Keratinocyte (primary cell): ENCODE data around the gene CLIP2. TPM values are rescaled to one million over a fixed set of nuclear protein-coding genes. Genes with fewer than 3 reads are reported as not detected.

ENCODE experiments used
- DNase-seq: peaks from one replicate; pipeline ENCODE4 v3.0.0-alpha.2; 2011; ENCODE audit warnings: low read depth, missing footprints, low spot score
- FAIRE-seq: peaks from 2 replicates; lab custom pipeline; 2011; peaks lifted over from hg19 to GRCh38; lab: Jason Lieb, UNC
- H2AFZ ChIP-seq: 2 replicates; pipeline ENCODE4 v1.6.0; 2012; ENCODE audit warnings: low read length, control low read depth, inconsistent platforms; ENCODE audit not compliant: control insufficient read depth
- H3K27ac ChIP-seq: 2 replicates; pipeline ENCODE4 v1.5.1; 2011; ENCODE audit warnings: low read length; ENCODE audit not compliant: control insufficient read depth, insufficient read depth
- H3K27me3 ChIP-seq: 3 replicates; pipeline ENCODE4 v1.6.0; 2011; ENCODE audit warnings: low read length; ENCODE audit not compliant: control insufficient read depth, insufficient read depth; ENCODE audit errors: extremely low read depth
- H3K36me3 ChIP-seq, 2 experiments: 2 replicates in 1 of 2; 3 replicates in 1 of 2; pipeline ENCODE4 v1.5.1; 2011; ENCODE audit warnings: low read length in 2 of 2, mild to moderate bottlenecking in 1 of 2; ENCODE audit not compliant: control insufficient read depth in 2 of 2, insufficient read depth in 2 of 2; ENCODE audit errors: extremely low read depth in 1 of 2
- H3K4me1 ChIP-seq: 3 replicates; pipeline ENCODE4 v1.5.1; 2011; ENCODE audit warnings: low read length; ENCODE audit not compliant: control insufficient read depth, insufficient read depth; ENCODE audit errors: extremely low read depth
- H3K4me2 ChIP-seq: 3 replicates; pipeline ENCODE4 v1.6.0; 2011; ENCODE audit warnings: low read depth, low read length; ENCODE audit not compliant: control insufficient read depth, insufficient read depth; ENCODE audit errors: extremely low read depth
- H3K4me3 ChIP-seq, 3 experiments: fragments of 200-600 bp in 1 of 3; sonication (generic) in 1 of 3; 2 replicates in 2 of 3; 3 replicates in 1 of 3; pipeline ENCODE4 v1.5.1; 2011 to 2016; ENCODE audit warnings: low read length in 3 of 3, mild to moderate bottlenecking in 3 of 3, control low read depth in 2 of 3, inconsistent platforms in 1 of 3, low read depth in 1 of 3, mixed read lengths in 1 of 3, mixed run types in 1 of 3, moderate library complexity in 1 of 3; ENCODE audit not compliant: control insufficient read depth in 2 of 3, insufficient read depth in 2 of 3; ENCODE audit errors: extremely low read depth in 1 of 3
- H3K79me2 ChIP-seq: 2 replicates; pipeline ENCODE4 v1.6.0; 2012; ENCODE audit warnings: low read length; ENCODE audit not compliant: control insufficient read depth, insufficient read depth
- H3K9ac ChIP-seq: 3 replicates; pipeline ENCODE4 v1.6.0; 2011; ENCODE audit warnings: low read length; ENCODE audit not compliant: control insufficient read depth, insufficient read depth; ENCODE audit errors: extremely low read depth
- H3K9me1 ChIP-seq: 3 replicates; pipeline ENCODE4 v1.6.0; 2011; ENCODE audit warnings: low read length; ENCODE audit not compliant: control insufficient read depth, insufficient read depth; ENCODE audit errors: extremely low read depth
- H3K9me3 ChIP-seq: 2 replicates; pipeline ENCODE4 v1.5.1; 2012; ENCODE audit warnings: low read depth, low read length; ENCODE audit not compliant: control insufficient read depth
- H4K20me1 ChIP-seq: 3 replicates; pipeline ENCODE4 v1.6.0; 2011; ENCODE audit warnings: low read length; ENCODE audit not compliant: control insufficient read depth, insufficient read depth; ENCODE audit errors: extremely low read depth
- EZH2 ChIP-seq: IDR thresholded peaks from one replicate; pipeline ENCODE4 v1.6.1; 2012; ENCODE audit warnings: inconsistent platforms, mild to moderate bottlenecking, low read length, moderate library complexity
- dilution Hi-C: fragments of 300-500 bp; cut with MboI; formaldehyde crosslinking; loops from one replicate; pipeline ENCODE4 v1.7.0; 2020; ENCODE audit warnings: low sequenced_read_pairs; ENCODE audit not compliant: extremely low pct_ligation_motif_present
- polyA plus RNA-seq, 5 experiments: library from polyadenylated mRNA; depleted of rRNA in 3 of 5; stranded (reverse) in 3 of 5; stranded (forward) in 1 of 5; unstranded in 1 of 5; fragments of >200 nt; gene quantifications; 1 replicate in 1 of 5; 2 replicates in 3 of 5; 3 replicates in 1 of 5; pipeline versions ENCODE4 v1.2.1 to v1.2.3, GENCODE V29; 2011 to 2012; ENCODE audit warnings: missing spikeins in 2 of 5, low read depth in 1 of 5, low replicate concordance in 1 of 5
- TF ChIP-seq, protein P1 (sequence below), 3 experiments: IDR thresholded peaks in 1 of 3; conservative IDR thresholded peaks in 1 of 3; optimal IDR thresholded peaks in 1 of 3; 2 replicates in 2 of 3; 3 replicates in 1 of 3; pipeline versions ENCODE3 to v1.5.1; 2011; ENCODE audit warnings: low read length in 3 of 3, mild to moderate bottlenecking in 3 of 3, moderate library complexity in 2 of 3, control low read depth in 1 of 3, inconsistent platforms in 1 of 3; ENCODE audit not compliant: insufficient read depth in 2 of 3; ENCODE audit errors: extremely low read depth in 1 of 3

The CLIP2 gene
- polyA plus RNA-seq, 1 donor (not counting 4 experiments of a cell fraction or from before 2014, with no cell fraction given): 2.6 TPM

DNA sequence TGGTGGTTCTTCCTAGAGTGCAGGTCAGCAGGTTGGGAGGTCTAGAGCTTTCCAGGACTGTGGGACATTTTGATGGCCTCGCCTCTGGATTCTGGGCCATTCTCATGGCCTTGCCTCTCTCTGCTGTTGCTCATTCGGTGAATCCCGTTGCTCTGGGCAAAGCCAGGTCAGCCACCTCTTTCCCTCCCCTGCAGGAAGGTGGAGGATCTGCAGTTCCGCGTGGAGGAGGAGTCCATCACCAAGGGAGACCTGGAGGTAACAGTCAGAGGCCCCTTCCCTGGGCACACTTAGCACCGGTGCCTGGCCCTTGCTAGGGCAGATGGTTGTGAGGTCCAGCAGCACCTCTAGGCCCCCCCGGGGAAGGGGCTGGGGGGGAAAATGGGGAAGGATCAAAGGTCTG is 74.9 kb downstream of the CLIP2 start:
- H3K4me2 ChIP-seq: no peak overlapping the region
- no peak for TF ChIP-seq EZH2
- TF ChIP-seq, protein P1, sequence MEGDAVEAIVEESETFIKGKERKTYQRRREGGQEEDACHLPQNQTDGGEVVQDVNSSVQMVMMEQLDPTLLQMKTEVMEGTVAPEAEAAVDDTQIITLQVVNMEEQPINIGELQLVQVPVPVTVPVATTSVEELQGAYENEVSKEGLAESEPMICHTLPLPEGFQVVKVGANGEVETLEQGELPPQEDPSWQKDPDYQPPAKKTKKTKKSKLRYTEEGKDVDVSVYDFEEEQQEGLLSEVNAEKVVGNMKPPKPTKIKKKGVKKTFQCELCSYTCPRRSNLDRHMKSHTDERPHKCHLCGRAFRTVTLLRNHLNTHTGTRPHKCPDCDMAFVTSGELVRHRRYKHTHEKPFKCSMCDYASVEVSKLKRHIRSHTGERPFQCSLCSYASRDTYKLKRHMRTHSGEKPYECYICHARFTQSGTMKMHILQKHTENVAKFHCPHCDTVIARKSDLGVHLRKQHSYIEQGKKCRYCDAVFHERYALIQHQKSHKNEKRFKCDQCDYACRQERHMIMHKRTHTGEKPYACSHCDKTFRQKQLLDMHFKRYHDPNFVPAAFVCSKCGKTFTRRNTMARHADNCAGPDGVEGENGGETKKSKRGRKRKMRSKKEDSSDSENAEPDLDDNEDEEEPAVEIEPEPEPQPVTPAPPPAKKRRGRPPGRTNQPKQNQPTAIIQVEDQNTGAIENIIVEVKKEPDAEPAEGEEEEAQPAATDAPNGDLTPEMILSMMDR (optimal IDR thresholded peaks at IDR 0.05 in 1 of 3, IDR thresholded peaks at IDR 0.05 in 1 of 3, conservative IDR thresholded peaks at IDR 0.05 in 1 of 3; ENCODE audit: extremely low read depth in 1 of 3, insufficient read depth in 2 of 3, low read length in 3 of 3): peak in 2 of 3 experiments; percentile 19 to 22
- H3K9me1 ChIP-seq: no peaks in the 10 kb centered on the region
- H3K4me1 ChIP-seq: no peaks in the 10 kb centered on the region
- DNase-seq (no peak), FAIRE-seq (no peak)
- no peak overlapping the region for H3K27ac ChIP-seq
- no peaks in the 10 kb centered on the region for H3K79me2 ChIP-seq
- H3K36me3 ChIP-seq: peaks cover 6 to 7% of the 10 kb centered on the region in 2 experiments
- no peak overlapping the region for H3K9ac ChIP-seq
- dilution Hi-C loops: no loop called here
- no peak overlapping the region for H3K4me3 ChIP-seq
- H4K20me1 ChIP-seq: no peaks in the 10 kb centered on the region
- no peak overlapping the region for H2AFZ ChIP-seq
- no peaks in the 10 kb centered on the region for H3K27me3 ChIP-seq
- H3K9me3 ChIP-seq: no peaks in the 10 kb centered on the region

DNA sequence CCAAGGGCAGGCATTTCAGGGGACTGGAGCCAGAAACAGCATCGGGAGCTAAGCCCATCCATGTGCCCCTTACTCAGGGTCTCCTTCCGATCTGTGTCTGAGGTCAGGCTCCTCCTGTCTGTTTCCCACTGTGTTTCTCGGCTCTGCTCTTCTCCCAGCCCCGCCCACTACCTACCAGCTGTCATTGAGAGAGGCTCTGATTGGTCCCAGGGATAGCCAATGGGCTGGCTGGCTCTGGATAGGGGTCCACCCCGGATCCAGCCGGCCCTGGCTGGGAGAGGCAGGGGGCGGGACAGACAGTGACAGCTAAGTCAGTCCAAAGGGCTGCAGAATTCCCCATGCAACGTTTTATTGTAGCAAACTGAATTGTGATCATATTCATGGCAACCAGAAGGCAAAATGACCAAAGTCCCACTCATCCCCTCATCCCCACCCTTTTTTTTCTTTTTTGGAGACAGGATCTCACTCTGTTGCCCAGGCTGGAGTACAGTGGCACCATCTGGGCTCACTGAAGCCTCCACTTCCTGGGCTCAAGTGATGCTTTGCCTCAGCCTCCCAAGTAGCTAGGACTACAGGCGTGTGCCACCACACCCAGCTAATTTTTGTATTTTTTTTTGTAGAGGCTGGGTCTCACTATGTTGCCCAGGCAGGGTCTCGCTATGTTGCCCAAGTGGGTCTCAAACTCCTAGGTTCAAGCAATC is 76.3 kb downstream of the CLIP2 start:
- no peaks in the 10 kb centered on the region for H3K79me2 ChIP-seq
- TF ChIP-seq, protein P1 (optimal IDR thresholded peaks at IDR 0.05 in 1 of 3, IDR thresholded peaks at IDR 0.05 in 1 of 3, conservative IDR thresholded peaks at IDR 0.05 in 1 of 3; ENCODE audit: extremely low read depth in 1 of 3, insufficient read depth in 2 of 3, low read length in 3 of 3): no peak
- TF ChIP-seq EZH2: no peak
- H3K9me1 ChIP-seq: no peaks in the 10 kb centered on the region
- H3K27ac ChIP-seq: no peak overlapping the region
- H3K27me3 ChIP-seq: no peaks in the 10 kb centered on the region
- no peak for DNase-seq
- H3K36me3 ChIP-seq: peaks cover 0 to 4% of the 10 kb centered on the region in 2 experiments
- FAIRE-seq: no peak
- H3K4me1 ChIP-seq: no peaks in the 10 kb centered on the region
- no peak overlapping the region for H3K4me2 ChIP-seq
- H2AFZ ChIP-seq: no peak overlapping the region
- H3K9ac ChIP-seq: no peak overlapping the region
- dilution Hi-C loops: no loop called here
- no peaks in the 10 kb centered on the region for H4K20me1 ChIP-seq
- H3K9me3 ChIP-seq: no peaks in the 10 kb centered on the region
- no peak overlapping the region for H3K4me3 ChIP-seq
